ENCODE data around the gene CLCN1.

Gene CLCN1

GRCh38 chr7:143320620-143321019, 4.7 kb downstream of the CLCN1 start:
- no peaks in the 10 kb centered on the region for H3K9me3 ChIP-seq (ENCODE audit: low read length)
- H3K36me3 ChIP-seq (ENCODE audit: insufficient read depth, low read length), result no peaks in the 10 kb centered on the region
- H3K4me3 ChIP-seq (ENCODE audit: low read depth in 1 of 2, low read length in 2 of 2), result no peak overlapping the region
- H3K4me1 ChIP-seq (ENCODE audit: insufficient read depth, low read length), result no peaks in the 10 kb centered on the region
- H3K27ac ChIP-seq (ENCODE audit: low read depth, low read length), result no peak overlapping the region
- no peaks in the 10 kb centered on the region for H3K27me3 ChIP-seq (ENCODE audit: control insufficient read depth in 1 of 2, insufficient read depth in 2 of 2, low read length in 2 of 2)
- H3K9ac ChIP-seq (ENCODE audit: low read length), result no peak overlapping the region

- H3K4me3 ChIP-seq (ENCODE audit: low read depth in 1 of 2, low read length in 2 of 2), result no peak overlapping the region
- no peak overlapping the region for H3K9ac ChIP-seq (ENCODE audit: low read length)
- H3K9me3 ChIP-seq (ENCODE audit: low read length), result no peaks in the 10 kb centered on the region
- H3K27ac ChIP-seq (ENCODE audit: low read depth, low read length), result no peak overlapping the region
- no peaks in the 10 kb centered on the region for H3K36me3 ChIP-seq (ENCODE audit: insufficient read depth, low read length)
- no peaks in the 10 kb centered on the region for H3K4me1 ChIP-seq (ENCODE audit: insufficient read depth, low read length)
- H3K27me3 ChIP-seq (ENCODE audit: control insufficient read depth in 1 of 2, insufficient read depth in 2 of 2, low read length in 2 of 2), result no peaks in the 10 kb centered on the region
These were observed 5.3 kb downstream of the CLCN1 start for GRCh38 chr7:143321242-143321641.

GRCh38 chr7:143321734-143322133, 5.8 kb downstream of the CLCN1 start:
- H3K9me3 ChIP-seq (ENCODE audit: low read length), result no peaks in the 10 kb centered on the region
- no peak overlapping the region for H3K27ac ChIP-seq (ENCODE audit: low read depth, low read length)
- no peaks in the 10 kb centered on the region for H3K4me1 ChIP-seq (ENCODE audit: insufficient read depth, low read length)
- H3K4me3 ChIP-seq (ENCODE audit: low read depth in 1 of 2, low read length in 2 of 2), result no peak overlapping the region
- no peaks in the 10 kb centered on the region for H3K27me3 ChIP-seq (ENCODE audit: control insufficient read depth in 1 of 2, insufficient read depth in 2 of 2, low read length in 2 of 2)
- no peak overlapping the region for H3K9ac ChIP-seq (ENCODE audit: low read length)
- no peaks in the 10 kb centered on the region for H3K36me3 ChIP-seq (ENCODE audit: insufficient read depth, low read length)

- Histone ChIP-seq H3K27me3 (ENCODE audit: control insufficient read depth in 1 of 2, insufficient read depth in 2 of 2, low read length in 2 of 2) (no peaks in the 10 kb centered on the region), H3K27ac (ENCODE audit: low read depth, low read length) (no peak overlapping the region), H3K4me1 (ENCODE audit: insufficient read depth, low read length) (no peaks in the 10 kb centered on the region), H3K4me3 (ENCODE audit: low read depth in 1 of 2, low read length in 2 of 2) (no peak overlapping the region), H3K36me3 (ENCODE audit: insufficient read depth, low read length) (no peaks in the 10 kb centered on the region), H3K9me3 (ENCODE audit: low read length) (no peaks in the 10 kb centered on the region), H3K9ac (ENCODE audit: low read length) (no peak overlapping the region)
These were observed 7.1 kb downstream of the CLCN1 start for GRCh38 chr7:143322760-143323633.

GRCh38 chr7:143323653-143324052, 7.7 kb downstream of the CLCN1 start:
- H3K36me3 ChIP-seq (ENCODE audit: insufficient read depth, low read length), result no peaks in the 10 kb centered on the region
- no peak overlapping the region for H3K27ac ChIP-seq (ENCODE audit: low read depth, low read length)
- no peaks in the 10 kb centered on the region for H3K9me3 ChIP-seq (ENCODE audit: low read length)
- no peak overlapping the region for H3K4me3 ChIP-seq (ENCODE audit: low read depth in 1 of 2, low read length in 2 of 2)
- H3K9ac ChIP-seq (ENCODE audit: low read length), result no peak overlapping the region
- no peaks in the 10 kb centered on the region for H3K4me1 ChIP-seq (ENCODE audit: insufficient read depth, low read length)
- H3K27me3 ChIP-seq (ENCODE audit: control insufficient read depth in 1 of 2, insufficient read depth in 2 of 2, low read length in 2 of 2), result no peaks in the 10 kb centered on the region

GRCh38 chr7:143325240-143325639, 9.3 kb downstream of the CLCN1 start:
- Histone ChIP-seq H3K4me3 (ENCODE audit: low read depth in 1 of 2, low read length in 2 of 2) (no peak overlapping the region), H3K9me3 (ENCODE audit: low read length) (no peaks in the 10 kb centered on the region), H3K4me1 (ENCODE audit: insufficient read depth, low read length) (no peaks in the 10 kb centered on the region), H3K27me3 (ENCODE audit: control insufficient read depth in 1 of 2, insufficient read depth in 2 of 2, low read length in 2 of 2) (no peaks in the 10 kb centered on the region), H3K36me3 (ENCODE audit: insufficient read depth, low read length) (no peaks in the 10 kb centered on the region), H3K27ac (ENCODE audit: low read depth, low read length) (no peak overlapping the region), H3K9ac (ENCODE audit: low read length) (no peak overlapping the region)

GRCh38 chr7:143327903-143328302, 12.0 kb downstream of the CLCN1 start:
- Histone ChIP-seq H3K9me3 (ENCODE audit: low read length) (no peaks in the 10 kb centered on the region), H3K4me3 (ENCODE audit: low read depth in 1 of 2, low read length in 2 of 2) (no peak overlapping the region), H3K27me3 (ENCODE audit: control insufficient read depth in 1 of 2, insufficient read depth in 2 of 2, low read length in 2 of 2) (no peaks in the 10 kb centered on the region), H3K27ac (ENCODE audit: low read depth, low read length) (no peak overlapping the region), H3K4me1 (ENCODE audit: insufficient read depth, low read length) (peaks cover 4% of the 10 kb centered on the region), H3K36me3 (ENCODE audit: insufficient read depth, low read length) (no peaks in the 10 kb centered on the region), H3K9ac (ENCODE audit: low read length) (no peak overlapping the region)

- Histone ChIP-seq H3K36me3 (ENCODE audit: insufficient read depth, low read length) (no peaks in the 10 kb centered on the region), H3K27me3 (ENCODE audit: control insufficient read depth in 1 of 2, insufficient read depth in 2 of 2, low read length in 2 of 2) (no peaks in the 10 kb centered on the region), H3K4me1 (ENCODE audit: insufficient read depth, low read length) (peaks cover 4% of the 10 kb centered on the region), H3K27ac (ENCODE audit: low read depth, low read length) (no peak overlapping the region), H3K9ac (ENCODE audit: low read length) (no peak overlapping the region), H3K9me3 (ENCODE audit: low read length) (no peaks in the 10 kb centered on the region), H3K4me3 (ENCODE audit: low read depth in 1 of 2, low read length in 2 of 2) (no peak overlapping the region)
These were observed 13.7 kb downstream of the CLCN1 start for GRCh38 chr7:143329471-143330170.

- Histone ChIP-seq H3K27me3 (ENCODE audit: control insufficient read depth in 1 of 2, insufficient read depth in 2 of 2, low read length in 2 of 2) (no peaks in the 10 kb centered on the region), H3K4me3 (ENCODE audit: low read depth in 1 of 2, low read length in 2 of 2) (no peak overlapping the region), H3K9me3 (ENCODE audit: low read length) (no peaks in the 10 kb centered on the region), H3K36me3 (ENCODE audit: insufficient read depth, low read length) (no peaks in the 10 kb centered on the region), H3K4me1 (ENCODE audit: insufficient read depth, low read length) (peaks cover 4% of the 10 kb centered on the region), H3K9ac (ENCODE audit: low read length) (no peak overlapping the region), H3K27ac (ENCODE audit: low read depth, low read length) (no peak overlapping the region)
These were observed 15.4 kb downstream of the CLCN1 start for GRCh38 chr7:143331179-143331801.

- Histone ChIP-seq H3K27me3 (ENCODE audit: control insufficient read depth in 1 of 2, insufficient read depth in 2 of 2, low read length in 2 of 2) (no peaks in the 10 kb centered on the region), H3K4me1 (ENCODE audit: insufficient read depth, low read length) (peaks cover 4% of the 10 kb centered on the region)
These were observed 18.3 kb downstream of the CLCN1 start for GRCh38 chr7:143334244-143334643.

GRCh38 chr7:143337216-143337615, 21.3 kb downstream of the CLCN1 start:
- H3K36me3 ChIP-seq (ENCODE audit: insufficient read depth, low read length), result no peaks in the 10 kb centered on the region
- no peak overlapping the region for H3K4me3 ChIP-seq (ENCODE audit: low read depth in 1 of 2, low read length in 2 of 2)
- H3K27me3 ChIP-seq (ENCODE audit: control insufficient read depth in 1 of 2, insufficient read depth in 2 of 2, low read length in 2 of 2), result no peaks in the 10 kb centered on the region
- H3K9me3 ChIP-seq (ENCODE audit: low read length), result no peaks in the 10 kb centered on the region
- no peak overlapping the region for H3K9ac ChIP-seq (ENCODE audit: low read length)
- H3K4me1 ChIP-seq (ENCODE audit: insufficient read depth, low read length), result no peaks in the 10 kb centered on the region
- no peak overlapping the region for H3K27ac ChIP-seq (ENCODE audit: low read depth, low read length)

More at GRCh38 chr7:143334244-143334643, 18.3 kb downstream of the CLCN1 start:
- Histone ChIP-seq H3K9ac (ENCODE audit: low read length) (no peak overlapping the region), H3K4me3 (ENCODE audit: low read depth in 1 of 2, low read length in 2 of 2) (no peak overlapping the region), H3K27ac (ENCODE audit: low read depth, low read length) (no peak overlapping the region), H3K9me3 (ENCODE audit: low read length) (no peaks in the 10 kb centered on the region), H3K36me3 (ENCODE audit: insufficient read depth, low read length) (no peaks in the 10 kb centered on the region)
